Gastrocnemius medialis (tissue), 4 donors: ENCODE data around the gene CBR1.

Source experiments
- POLR2A ChIP-seq, 2 donors: fragments of 450-650 bp; IDR thresholded peaks; one replicate each; pipeline ENCODE4 v1.6.1; 2017; ENCODE audit warnings: antibody characterized with exemption in 2 of 2, mild to moderate bottlenecking in 2 of 2, moderate library complexity in 2 of 2
- TF ChIP-seq, protein P1 (sequence below), 5 experiments: fragments of 450-650 bp in 3 of 5; fragments of 200-600 bp in 2 of 5; sonication (generic) in 2 of 5; IDR thresholded peaks in 4 of 5; conservative IDR thresholded peaks in 1 of 5; 1 replicate in 4 of 5; 2 replicates in 1 of 5; pipeline ENCODE4 v1.5.1; 2016 to 2019; ENCODE audit warnings: antibody characterized with exemption in 5 of 5, mild to moderate bottlenecking in 3 of 5, moderate library complexity in 3 of 5

DNA sequence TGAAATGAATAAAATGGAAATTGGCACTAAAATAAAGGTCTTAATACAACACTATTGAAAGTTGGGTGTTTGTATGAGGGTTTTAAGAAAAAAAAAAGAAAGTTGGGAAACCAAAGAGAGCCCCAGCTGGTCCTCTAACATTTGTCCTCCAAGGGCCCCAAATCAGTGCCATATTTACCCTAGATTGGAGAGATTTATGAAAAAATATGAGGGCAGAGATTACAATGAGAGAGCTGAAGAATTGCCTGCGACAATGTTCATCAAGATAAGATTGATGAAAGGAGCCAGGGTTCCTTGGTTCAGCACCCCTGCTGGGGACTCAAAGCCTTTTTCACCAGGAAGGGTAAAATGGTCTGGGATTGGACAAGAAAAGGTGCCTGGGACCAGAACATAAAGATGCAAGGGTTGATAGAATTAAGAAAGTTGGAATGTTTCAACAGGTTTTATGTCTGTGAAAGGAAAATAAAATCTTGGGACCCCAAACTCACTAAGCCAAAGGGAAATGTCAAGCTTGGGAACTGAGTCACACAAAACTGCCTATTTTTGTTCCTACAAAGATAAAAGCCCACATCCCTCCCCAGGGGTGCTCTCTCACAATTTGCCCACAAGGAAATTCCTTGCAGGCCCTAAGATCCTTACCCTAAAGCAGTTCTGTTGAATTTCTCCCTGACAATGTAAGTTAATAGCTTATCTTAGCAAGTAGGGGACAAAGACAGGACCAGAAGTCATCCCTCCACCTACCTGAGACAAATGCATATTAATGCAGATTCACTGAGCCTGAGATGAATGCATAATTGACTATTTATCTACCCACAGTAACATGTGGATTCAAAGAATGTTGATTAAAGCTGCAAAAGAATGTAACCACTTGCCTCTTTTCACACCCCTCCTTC is 26.8 kb downstream of the CBR1 start:
- TF ChIP-seq, protein P1, sequence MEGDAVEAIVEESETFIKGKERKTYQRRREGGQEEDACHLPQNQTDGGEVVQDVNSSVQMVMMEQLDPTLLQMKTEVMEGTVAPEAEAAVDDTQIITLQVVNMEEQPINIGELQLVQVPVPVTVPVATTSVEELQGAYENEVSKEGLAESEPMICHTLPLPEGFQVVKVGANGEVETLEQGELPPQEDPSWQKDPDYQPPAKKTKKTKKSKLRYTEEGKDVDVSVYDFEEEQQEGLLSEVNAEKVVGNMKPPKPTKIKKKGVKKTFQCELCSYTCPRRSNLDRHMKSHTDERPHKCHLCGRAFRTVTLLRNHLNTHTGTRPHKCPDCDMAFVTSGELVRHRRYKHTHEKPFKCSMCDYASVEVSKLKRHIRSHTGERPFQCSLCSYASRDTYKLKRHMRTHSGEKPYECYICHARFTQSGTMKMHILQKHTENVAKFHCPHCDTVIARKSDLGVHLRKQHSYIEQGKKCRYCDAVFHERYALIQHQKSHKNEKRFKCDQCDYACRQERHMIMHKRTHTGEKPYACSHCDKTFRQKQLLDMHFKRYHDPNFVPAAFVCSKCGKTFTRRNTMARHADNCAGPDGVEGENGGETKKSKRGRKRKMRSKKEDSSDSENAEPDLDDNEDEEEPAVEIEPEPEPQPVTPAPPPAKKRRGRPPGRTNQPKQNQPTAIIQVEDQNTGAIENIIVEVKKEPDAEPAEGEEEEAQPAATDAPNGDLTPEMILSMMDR (IDR thresholded peaks at IDR 0.05 in 4 of 5, conservative IDR thresholded peaks at IDR 0.05 in 1 of 5) = no peak
- TF ChIP-seq POLR2A (IDR thresholded peaks at IDR 0.05) = no peak
